IMR-90 (cell line): ENCODE data around the gene TTLL9. TPM values are rescaled to one million over a fixed set of nuclear protein-coding genes. Genes with fewer than 3 reads are reported as not detected.

ENCODE experiments used
- ATAC-seq: fragments of 200-7000 bp; cut with Tn5 transposase; 2 replicates; pipeline ENCODE4 v1.9.1; 2020; ENCODE audit warnings: low read depth, mild to moderate bottlenecking, moderate library complexity
- BruUV-seq: library from RNA; stranded (reverse); fragments of 400-500 nt; replicated peaks from 2 replicates; lab custom pipeline; 2021; lab: Mats Ljungman, UMichigan
- CTCF ChIA-PET: fragments of 300-600 bp; formaldehyde crosslinking; extraction: SDS; loops from one replicate; lab custom pipeline; 2021; ENCODE audit warnings: antibody characterized with exemption; lab: Yijun Ruan, JAX
- POLR2A ChIA-PET: fragments of 300-600 bp; sonication (Branson Sonifier 250); formaldehyde crosslinking; loops from one replicate; lab custom pipeline; 2022; ENCODE audit warnings: antibody characterized with exemption; ENCODE audit not compliant: unreplicated experiment; lab: Charles Lee
- DNase-seq: peaks from one replicate; pipeline ENCODE4 v3.0.0; 2013
- H2AFZ ChIP-seq: replicated peaks from 2 replicates; pipeline ENCODE3; 2013; ENCODE audit warnings: low read length, mild to moderate bottlenecking; ENCODE audit not compliant: poor library complexity
- H2AK5ac ChIP-seq: 2 replicates; pipeline ENCODE4 v1.6.1; 2013; ENCODE audit warnings: low read depth, low read length, inconsistent platforms
- H2AK9ac ChIP-seq: replicated peaks from 2 replicates; pipeline ENCODE3; 2013; ENCODE audit warnings: mild to moderate bottlenecking, low read depth, low read length, moderate library complexity; ENCODE audit not compliant: poor library complexity
- H2BK120ac ChIP-seq: 2 replicates; pipeline ENCODE4 v1.6.1; 2013; ENCODE audit warnings: low read depth, low read length, inconsistent platforms
- H2BK15ac ChIP-seq: 3 replicates; pipeline ENCODE4 v1.6.1; 2013; ENCODE audit warnings: low read depth, low read length, inconsistent platforms
- H2BK20ac ChIP-seq: 2 replicates; pipeline ENCODE4 v1.6.1; 2013; ENCODE audit warnings: low read depth, mild to moderate bottlenecking, inconsistent platforms, low read length, moderate library complexity
- H2BK5ac ChIP-seq: 2 replicates; pipeline ENCODE4 v1.6.1; 2013; ENCODE audit warnings: mild to moderate bottlenecking, low read depth, low read length, inconsistent platforms; ENCODE audit not compliant: poor library complexity, severe bottlenecking
- H3K14ac ChIP-seq: replicated peaks from 2 replicates; pipeline ENCODE4 v1.6.1; 2013; ENCODE audit warnings: low read depth, low read length, inconsistent platforms
- H3K18ac ChIP-seq: 2 replicates; pipeline ENCODE4 v1.6.1; 2013; ENCODE audit warnings: low read depth, low read length, control low read depth
- H3K23ac ChIP-seq: 2 replicates; pipeline ENCODE4 v1.6.1; 2013; ENCODE audit warnings: low read depth, low read length, inconsistent platforms
- H3K27ac ChIP-seq: 2 replicates; pipeline ENCODE4 v1.5.1; 2013; ENCODE audit warnings: mild to moderate bottlenecking, control low read depth, low read length; ENCODE audit not compliant: insufficient read depth
- H3K27me3 ChIP-seq: 2 replicates; pipeline ENCODE4 v1.6.1; 2013; ENCODE audit warnings: low read length; ENCODE audit not compliant: control insufficient read depth, insufficient read depth
- H3K36me3 ChIP-seq: 2 replicates; pipeline ENCODE4 v1.6.1; 2013; ENCODE audit warnings: low read length, mixed read lengths; ENCODE audit not compliant: control insufficient read depth, insufficient read depth
- H3K4ac ChIP-seq: 2 replicates; pipeline ENCODE4 v1.6.1; 2013; ENCODE audit warnings: low read depth, low read length, inconsistent platforms
- H3K4me1 ChIP-seq: 2 replicates; pipeline ENCODE4 v1.6.1; 2013; ENCODE audit warnings: low read length, mixed read lengths; ENCODE audit not compliant: control insufficient read depth, insufficient read depth
- H3K4me2 ChIP-seq: 2 replicates; pipeline ENCODE4 v1.6.1; 2013; ENCODE audit warnings: low read depth, mild to moderate bottlenecking, control low read depth, low read length, moderate library complexity
- H3K4me3 ChIP-seq: 2 replicates; pipeline ENCODE4 v1.5.1; 2013; ENCODE audit warnings: low read depth, mild to moderate bottlenecking, control low read depth, low read length, moderate library complexity; ENCODE audit not compliant: insufficient read depth
- H3K56ac ChIP-seq: 2 replicates; pipeline ENCODE4 v1.6.1; 2013; ENCODE audit warnings: low read length, inconsistent platforms; ENCODE audit not compliant: insufficient read depth; ENCODE audit errors: extremely low read depth
- H3K79me1 ChIP-seq, 2 experiments: 2 replicates each; pipeline ENCODE4 v1.6.1; 2013; ENCODE audit warnings: low read length in 2 of 2, inconsistent platforms in 1 of 2, low read depth in 1 of 2
- H3K9ac ChIP-seq: 2 replicates; pipeline ENCODE4 v1.6.1; 2013; ENCODE audit warnings: low read depth, low read length, control low read depth
- H3K9me1 ChIP-seq: 2 replicates; pipeline ENCODE4 v1.6.1; 2013; ENCODE audit warnings: low read length, inconsistent platforms; ENCODE audit not compliant: insufficient read depth
- H3K9me3 ChIP-seq: 2 replicates; pipeline ENCODE4 v1.6.1; 2013; ENCODE audit warnings: low read length; ENCODE audit not compliant: control insufficient read depth, insufficient read depth
- H4K20me1 ChIP-seq: 2 replicates; pipeline ENCODE4 v1.6.1; 2013; ENCODE audit warnings: low read length, inconsistent platforms; ENCODE audit not compliant: insufficient read depth
- H4K5ac ChIP-seq: 2 replicates; pipeline ENCODE4 v1.6.1; 2013; ENCODE audit warnings: mild to moderate bottlenecking, low read depth, low read length, control low read depth
- H4K8ac ChIP-seq, 2 experiments: 2 replicates each; pipeline ENCODE4 v1.6.1; 2013; ENCODE audit warnings: low read depth in 2 of 2, low read length in 2 of 2, control low read depth in 1 of 2, inconsistent platforms in 1 of 2
- H4K91ac ChIP-seq: 2 replicates; pipeline ENCODE4 v1.6.1; 2013; ENCODE audit warnings: low read depth, low read length, inconsistent platforms; ENCODE audit not compliant: insufficient read depth
- WGBS, 2 experiments: methylation state at CpG; one replicate each; pipeline versions ENCODE4 v1.1.5 to v1.1.7; 2013; ENCODE audit warnings: missing lambda C conversion rate in 2 of 2; ENCODE audit not compliant: insufficient read length in 1 of 2; ENCODE audit errors: extremely low coverage in 2 of 2; 5-methylcytosine and 5-hydroxymethylcytosine counted together
- dilution Hi-C: fragments of 300-500 bp; cut with HindIII; formaldehyde crosslinking; loops from one replicate; pipeline ENCODE4 v1.14.3; 2018; ENCODE audit warnings: low sequenced_read_pairs; ENCODE audit not compliant: unreplicated experiment
- in situ Hi-C: fragments of 300-500 bp; cut with MboI; formaldehyde crosslinking; loops from 3 replicates; pipeline ENCODE4 v1.14.3; 2019; ENCODE audit warnings: low sequenced_read_pairs, inconsistent platforms, mixed read lengths
- intact Hi-C: fragments of 100-400 bp; cut with micrococcal nuclease; formaldehyde crosslinking; loops from 2 replicates; pipeline ENCODE4 v1.10.0; 2022
- polyA plus RNA-seq, 3 experiments: library from polyadenylated mRNA; depleted of rRNA; stranded (reverse); fragments of >200 nt; gene quantifications; 2 replicates each; pipeline ENCODE4 v1.2.3, GENCODE V29; 2012; ENCODE audit warnings: low replicate concordance in 1 of 3
- total RNA-seq: library from RNA; depleted of rRNA; stranded (reverse); fragments of >200 nt; gene quantifications from 2 replicates; pipeline ENCODE4 v1.2.3, GENCODE V29; 2012
- TF ChIP-seq, protein P1 (sequence below): conservative IDR thresholded peaks from 2 replicates; pipeline ENCODE4 v1.5.1; 2012; ENCODE audit warnings: mild to moderate bottlenecking, low read depth, low read length, improper control_type of control experiment

TTLL9 gene
- total and polyA plus RNA-seq, 2 of the 4 experiments (the other 2 are of a cell fraction): not detected

DNA sequence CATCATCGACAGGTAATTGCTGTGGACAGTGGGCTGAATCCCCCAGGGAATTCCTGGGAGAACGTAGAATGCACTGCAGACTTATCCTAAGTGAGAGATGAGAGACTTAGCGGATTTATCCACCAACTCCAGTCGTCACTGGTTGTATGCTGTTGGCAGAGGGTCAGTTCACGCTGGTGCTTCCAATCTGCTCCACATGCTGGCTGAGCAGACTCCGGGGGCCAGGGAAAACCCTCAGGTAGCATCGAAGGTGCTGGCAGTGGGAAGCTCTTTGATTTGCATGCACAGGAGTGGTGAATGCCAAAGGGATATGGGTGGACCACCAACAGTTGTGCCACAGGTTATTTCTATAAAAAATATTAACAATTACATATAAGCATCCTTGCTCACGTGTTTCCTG is 20.2 kb downstream of the TTLL9 start:
- Histone ChIP-seq H3K4me3 (no peak overlapping the region), H4K91ac (no peak overlapping the region), H3K18ac (no peak overlapping the region), H3K23ac (no peak overlapping the region), H4K8ac (no peak overlapping the region), H3K56ac (no peak overlapping the region), H3K79me1 (no peaks in the 10 kb centered on the region), H3K4me1 (no peaks in the 10 kb centered on the region), H4K20me1 (no peaks in the 10 kb centered on the region), H3K4me2 (no peak overlapping the region), H2AK5ac (no peak overlapping the region), H2BK5ac (no peak overlapping the region), H3K27me3 (peaks cover 16% of the 10 kb centered on the region), H3K9ac (no peak overlapping the region), H3K14ac (no peak overlapping the region), H2BK120ac (no peak overlapping the region), H3K36me3 (no peaks in the 10 kb centered on the region), H3K27ac (no peak overlapping the region), H3K9me1 (no peaks in the 10 kb centered on the region), H3K4ac (no peak overlapping the region), H2AK9ac (no peak overlapping the region), H2AFZ (no peak overlapping the region), H2BK15ac (no peak overlapping the region), H2BK20ac (no peak overlapping the region), H4K5ac (no peak overlapping the region), H3K9me3 (no peaks in the 10 kb centered on the region)
- CTCF ChIA-PET: no interaction called here
- no peak for DNase-seq
- intact Hi-C loops (no loop called here), dilution Hi-C loops (no loop called here), in situ Hi-C loops (no loop called here)
- TF ChIP-seq, protein P1, sequence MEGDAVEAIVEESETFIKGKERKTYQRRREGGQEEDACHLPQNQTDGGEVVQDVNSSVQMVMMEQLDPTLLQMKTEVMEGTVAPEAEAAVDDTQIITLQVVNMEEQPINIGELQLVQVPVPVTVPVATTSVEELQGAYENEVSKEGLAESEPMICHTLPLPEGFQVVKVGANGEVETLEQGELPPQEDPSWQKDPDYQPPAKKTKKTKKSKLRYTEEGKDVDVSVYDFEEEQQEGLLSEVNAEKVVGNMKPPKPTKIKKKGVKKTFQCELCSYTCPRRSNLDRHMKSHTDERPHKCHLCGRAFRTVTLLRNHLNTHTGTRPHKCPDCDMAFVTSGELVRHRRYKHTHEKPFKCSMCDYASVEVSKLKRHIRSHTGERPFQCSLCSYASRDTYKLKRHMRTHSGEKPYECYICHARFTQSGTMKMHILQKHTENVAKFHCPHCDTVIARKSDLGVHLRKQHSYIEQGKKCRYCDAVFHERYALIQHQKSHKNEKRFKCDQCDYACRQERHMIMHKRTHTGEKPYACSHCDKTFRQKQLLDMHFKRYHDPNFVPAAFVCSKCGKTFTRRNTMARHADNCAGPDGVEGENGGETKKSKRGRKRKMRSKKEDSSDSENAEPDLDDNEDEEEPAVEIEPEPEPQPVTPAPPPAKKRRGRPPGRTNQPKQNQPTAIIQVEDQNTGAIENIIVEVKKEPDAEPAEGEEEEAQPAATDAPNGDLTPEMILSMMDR: no peak
- POLR2A ChIA-PET: no interaction called here
- no CpG with 5 or more reads among the region's 8 CpGs for WGBS, 2 experiments
- BruUV-seq: no TSS peak
- no peak for ATAC-seq
